Peyer's patch (tissue), 4 donors: Measurements from ENCODE around the gene GAS2L3.
"Not testable (repeated sequence)": the region's sequence is repeated elsewhere in the genome, so short reads cannot be mapped to it uniquely, and the experiment has no call there.

Source experiments
- POLR2A ChIP-seq, 2 donors: fragments of 450-650 bp; IDR thresholded peaks; one replicate each; pipeline ENCODE4 v1.5.1; 2017; ENCODE audit warnings: antibody characterized with exemption in 2 of 2, mild to moderate bottlenecking in 2 of 2, moderate library complexity in 2 of 2
- TF ChIP-seq, protein P1 (sequence below), 6 experiments: fragments of 450-650 bp in 4 of 6; fragments of 200-600 bp in 2 of 6; sonication (generic) in 1 of 6; IDR thresholded peaks; one replicate each; pipeline ENCODE4 v1.5.1; 2017 to 2019; ENCODE audit warnings: antibody characterized with exemption in 6 of 6, mild to moderate bottlenecking in 3 of 6, moderate library complexity in 1 of 6

DNA sequence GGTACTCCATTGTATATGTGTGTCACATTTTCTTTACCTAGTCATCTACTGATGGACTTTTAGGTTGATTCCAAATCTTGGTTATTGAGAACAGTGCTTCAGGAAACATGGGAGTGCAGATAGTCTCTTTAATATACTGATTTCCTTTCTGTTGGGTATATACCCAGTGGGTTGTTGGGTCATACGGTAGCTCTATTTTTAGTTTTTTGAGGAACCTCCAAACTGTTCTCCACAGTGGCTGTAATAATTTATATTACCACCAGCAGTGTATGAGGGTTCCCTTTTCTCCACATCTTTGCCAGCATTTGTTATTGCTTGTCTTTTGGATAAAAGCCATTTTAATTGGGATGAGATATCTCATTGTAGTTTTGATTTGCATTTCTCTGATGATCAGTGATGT, 29.5 kb downstream of the GAS2L3 start:
- TF ChIP-seq, protein P1, sequence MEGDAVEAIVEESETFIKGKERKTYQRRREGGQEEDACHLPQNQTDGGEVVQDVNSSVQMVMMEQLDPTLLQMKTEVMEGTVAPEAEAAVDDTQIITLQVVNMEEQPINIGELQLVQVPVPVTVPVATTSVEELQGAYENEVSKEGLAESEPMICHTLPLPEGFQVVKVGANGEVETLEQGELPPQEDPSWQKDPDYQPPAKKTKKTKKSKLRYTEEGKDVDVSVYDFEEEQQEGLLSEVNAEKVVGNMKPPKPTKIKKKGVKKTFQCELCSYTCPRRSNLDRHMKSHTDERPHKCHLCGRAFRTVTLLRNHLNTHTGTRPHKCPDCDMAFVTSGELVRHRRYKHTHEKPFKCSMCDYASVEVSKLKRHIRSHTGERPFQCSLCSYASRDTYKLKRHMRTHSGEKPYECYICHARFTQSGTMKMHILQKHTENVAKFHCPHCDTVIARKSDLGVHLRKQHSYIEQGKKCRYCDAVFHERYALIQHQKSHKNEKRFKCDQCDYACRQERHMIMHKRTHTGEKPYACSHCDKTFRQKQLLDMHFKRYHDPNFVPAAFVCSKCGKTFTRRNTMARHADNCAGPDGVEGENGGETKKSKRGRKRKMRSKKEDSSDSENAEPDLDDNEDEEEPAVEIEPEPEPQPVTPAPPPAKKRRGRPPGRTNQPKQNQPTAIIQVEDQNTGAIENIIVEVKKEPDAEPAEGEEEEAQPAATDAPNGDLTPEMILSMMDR (IDR thresholded peaks at IDR 0.05), result not testable (repeated sequence)
- not testable (repeated sequence) for TF ChIP-seq POLR2A (IDR thresholded peaks at IDR 0.05)
